ENCODE results near the gene NR6A1. TPM values are rescaled to one million over a fixed set of nuclear protein-coding genes. Genes with fewer than 3 reads are reported as not detected.

Gene NR6A1
- total RNA-seq, 2 experiments from 2014 or later = not detected

- Mint-ChIP-seq H3K9me3 (no peaks in the 10 kb centered on the region), H3K36me3 (ENCODE audit: low read depth) (no peaks in the 10 kb centered on the region), H3K4me1 (ENCODE audit: low read depth) (no peaks in the 10 kb centered on the region), H3K4me3 (no peak overlapping the region), H3K27ac (no peak overlapping the region), H3K27me3 (peaks cover 11% of the 10 kb centered on the region)
- Histone ChIP-seq H3K27ac (ENCODE audit: low read depth in 1 of 2, low read length in 2 of 2) (no peak overlapping the region), H3K27me3 (ENCODE audit: control insufficient read depth in 1 of 2, insufficient read depth in 2 of 2, low read length in 2 of 2) (peaks cover 2 to 4% of the 10 kb centered on the region in 2 experiments), H3K36me3 (ENCODE audit: insufficient read depth, low read length) (no peaks in the 10 kb centered on the region), H3K4me1 (ENCODE audit: insufficient read depth, low read length) (no peaks in the 10 kb centered on the region), H3K9me3 (ENCODE audit: control insufficient read depth in 1 of 2, insufficient read depth in 1 of 2, low read length in 2 of 2) (no peaks in the 10 kb centered on the region), H3K4me3 (ENCODE audit: low read length) (no peak overlapping the region)
- intact Hi-C loops (cut with DNase I, micrococcal nuclease) = no loop called here
- ChIA-PET POLR2A (no interaction called here), CTCF (no interaction called here)
- TF ChIP-seq CTCF (IDR thresholded peaks at IDR 0.05) = no peak
- DNase-seq = no peak
- no peak for ATAC-seq (ENCODE audit: poor library complexity)
Observed at GRCh38 chr9:124558777-124559470, 212.2 kb downstream of the NR6A1 start.

GRCh38 chr9:124557895-124558294, 213.2 kb downstream of the NR6A1 start:
- DNase-seq (no peak), ATAC-seq (ENCODE audit: poor library complexity) (no peak)
- Histone ChIP-seq H3K9me3 (ENCODE audit: control insufficient read depth in 1 of 2, insufficient read depth in 1 of 2, low read length in 2 of 2) (no peaks in the 10 kb centered on the region), H3K4me1 (ENCODE audit: insufficient read depth, low read length) (no peaks in the 10 kb centered on the region), H3K4me3 (ENCODE audit: low read length) (no peak overlapping the region), H3K27ac (ENCODE audit: low read depth in 1 of 2, low read length in 2 of 2) (no peak overlapping the region), H3K27me3 (ENCODE audit: control insufficient read depth in 1 of 2, insufficient read depth in 2 of 2, low read length in 2 of 2) (peaks cover 0 to 2% of the 10 kb centered on the region in 2 experiments), H3K36me3 (ENCODE audit: insufficient read depth, low read length) (no peaks in the 10 kb centered on the region)
- intact Hi-C loops (cut with DNase I, micrococcal nuclease) = no loop called here
- peaks cover 9% of the 10 kb centered on the region for H3K27me3 Mint-ChIP-seq
- CTCF ChIA-PET = no interaction called here
- H3K9me3 Mint-ChIP-seq = no peaks in the 10 kb centered on the region
- no peak overlapping the region for H3K4me3 Mint-ChIP-seq
- H3K27ac Mint-ChIP-seq = no peak overlapping the region
- POLR2A ChIA-PET = no interaction called here
- no peak for TF ChIP-seq CTCF (IDR thresholded peaks at IDR 0.05)
- no peaks in the 10 kb centered on the region for H3K4me1 Mint-ChIP-seq (ENCODE audit: low read depth)
- no peaks in the 10 kb centered on the region for H3K36me3 Mint-ChIP-seq (ENCODE audit: low read depth)

- Mint-ChIP-seq H3K36me3 (ENCODE audit: low read depth) (no peaks in the 10 kb centered on the region), H3K27me3 (no peaks in the 10 kb centered on the region), H3K4me3 (no peak overlapping the region), H3K27ac (no peak overlapping the region), H3K4me1 (ENCODE audit: low read depth) (no peaks in the 10 kb centered on the region), H3K9me3 (no peaks in the 10 kb centered on the region)
- Histone ChIP-seq H3K4me3 (ENCODE audit: low read length) (no peak overlapping the region), H3K9me3 (ENCODE audit: control insufficient read depth in 1 of 2, insufficient read depth in 1 of 2, low read length in 2 of 2) (no peaks in the 10 kb centered on the region), H3K27me3 (ENCODE audit: control insufficient read depth in 1 of 2, insufficient read depth in 2 of 2, low read length in 2 of 2) (peaks cover 0 to 2% of the 10 kb centered on the region in 2 experiments), H3K4me1 (ENCODE audit: insufficient read depth, low read length) (no peaks in the 10 kb centered on the region), H3K36me3 (ENCODE audit: insufficient read depth, low read length) (no peaks in the 10 kb centered on the region), H3K27ac (ENCODE audit: low read depth in 1 of 2, low read length in 2 of 2) (no peak overlapping the region)
- ChIA-PET POLR2A (no interaction called here), CTCF (interaction anchor here (0.6 to 1.2 kb wide), 2 partner anchors 18 to 1810 kb away, joined by 3 read pairs; no protein-coding TSS in a partner anchor)
- ATAC-seq (ENCODE audit: poor library complexity) (no peak), DNase-seq (no peak)
- no peak for TF ChIP-seq CTCF (IDR thresholded peaks at IDR 0.05)
- intact Hi-C loops (cut with DNase I, micrococcal nuclease) = no loop called here
Observed at GRCh38 chr9:124555043-124555442, 216.1 kb downstream of the NR6A1 start.
